Gastrocnemius medialis (tissue), 4 donors: Measurements from ENCODE around the gene TBX21.

ENCODE experiments used
- CTCF ChIP-seq, 5 experiments: fragments of 450-650 bp in 3 of 5; fragments of 200-600 bp in 2 of 5; sonication (generic) in 2 of 5; IDR thresholded peaks in 4 of 5; conservative IDR thresholded peaks in 1 of 5; 1 replicate in 4 of 5; 2 replicates in 1 of 5; pipeline ENCODE4 v1.5.1; 2016 to 2019; ENCODE audit warnings: antibody characterized with exemption in 5 of 5, mild to moderate bottlenecking in 3 of 5, moderate library complexity in 3 of 5
- POLR2A ChIP-seq, 2 donors: fragments of 450-650 bp; IDR thresholded peaks; one replicate each; pipeline ENCODE4 v1.6.1; 2017; ENCODE audit warnings: antibody characterized with exemption in 2 of 2, mild to moderate bottlenecking in 2 of 2, moderate library complexity in 2 of 2

GRCh38 chr17:47781397-47781796 lies 48.4 kb downstream of the TBX21 start:
- TF ChIP-seq POLR2A (IDR thresholded peaks at IDR 0.05) (no peak), CTCF (IDR thresholded peaks at IDR 0.05 in 4 of 5, conservative IDR thresholded peaks at IDR 0.05 in 1 of 5) (no peak)
